ENCODE data around the gene MOAP1. TPM values are rescaled to one million over a fixed set of nuclear protein-coding genes. Genes with fewer than 3 reads are reported as not detected.
"Not testable (repeated sequence)": the region's sequence is repeated elsewhere in the genome, so short reads cannot be mapped to it uniquely, and the experiment has no call there.

MOAP1 gene
- total and polyA plus RNA-seq, 2 experiments from 2014 or later = 27.3 to 36.2 TPM

- DNase-seq (ENCODE audit: low spot score) = peak; percentile 30
- WGBS (ENCODE audit: low lambda C conversion rate, missing lambda C conversion rate) = 39% methylated on average over 4 of the region's 4 CpGs
- H3K4me2 ChIP-seq = no peak overlapping the region
Measured at GRCh38 chr14:93160353-93160801, 24.3 kb downstream of the MOAP1 start.

GRCh38 chr14:93159625-93160352 lies 24.9 kb downstream of the MOAP1 start:
- not testable (repeated sequence) for H3K36me3 ChIP-seq (replicated peaks; ENCODE audit: insufficient read depth, low read depth); DNase-seq (ENCODE audit: low spot score); H4K20me1 ChIP-seq (ENCODE audit: insufficient read depth, poor library complexity, severe bottlenecking); H3K4me1 ChIP-seq (ENCODE audit: insufficient read depth); H3K4me3 ChIP-seq; H3K79me2 ChIP-seq; H2AFZ ChIP-seq; H3K27ac ChIP-seq; H3K4me2 ChIP-seq; H3K9me3 ChIP-seq (ENCODE audit: low read depth); H3K9me2 ChIP-seq (replicated peaks; ENCODE audit: insufficient read depth); H3K27me3 ChIP-seq
- 67% methylated on average over 5 of the region's 5 CpGs for WGBS (ENCODE audit: low lambda C conversion rate, missing lambda C conversion rate)

More at GRCh38 chr14:93160353-93160801, 24.3 kb downstream of the MOAP1 start:
- Histone ChIP-seq H3K4me3 (no peak overlapping the region), H4K20me1 (ENCODE audit: insufficient read depth, poor library complexity, severe bottlenecking) (no peaks in the 10 kb centered on the region), H3K27me3 (no peaks in the 10 kb centered on the region), H3K27ac (no peak overlapping the region), H3K9me2 (replicated peaks; ENCODE audit: insufficient read depth) (no peaks in the 10 kb centered on the region), H3K4me1 (ENCODE audit: insufficient read depth) (no peaks in the 10 kb centered on the region), H2AFZ (no peak overlapping the region), H3K9me3 (ENCODE audit: low read depth) (no peaks in the 10 kb centered on the region), H3K36me3 (replicated peaks; ENCODE audit: insufficient read depth, low read depth) (no peaks in the 10 kb centered on the region), H3K79me2 (no peaks in the 10 kb centered on the region)
- TF ChIP-seq EZH2 (IDR thresholded peaks at IDR 0.05; ENCODE audit: borderline replicate concordance) (no peak), CTCF (IDR thresholded peaks at IDR 0.05; ENCODE audit: poor library complexity) (peak; percentile 55)

- not testable (repeated sequence) for H3K27ac ChIP-seq; H3K4me3 ChIP-seq; H3K4me1 ChIP-seq (ENCODE audit: insufficient read depth); H3K9me3 ChIP-seq (ENCODE audit: low read depth); DNase-seq (ENCODE audit: low spot score); H3K27me3 ChIP-seq; H3K4me2 ChIP-seq; H2AFZ ChIP-seq; H3K36me3 ChIP-seq (replicated peaks; ENCODE audit: insufficient read depth, low read depth); H3K79me2 ChIP-seq; H3K9me2 ChIP-seq (replicated peaks; ENCODE audit: insufficient read depth); H4K20me1 ChIP-seq (ENCODE audit: insufficient read depth, poor library complexity, severe bottlenecking)
- 99% methylated on average over 7 of the region's 7 CpGs for WGBS (ENCODE audit: low lambda C conversion rate, missing lambda C conversion rate)
Measured at GRCh38 chr14:93158349-93158748, 26.3 kb downstream of the MOAP1 start.

GRCh38 chr14:93156693-93157369 lies 27.9 kb downstream of the MOAP1 start:
- no peak for DNase-seq (ENCODE audit: low spot score)
- 65% methylated on average over 8 of the region's 8 CpGs for WGBS (ENCODE audit: low lambda C conversion rate, missing lambda C conversion rate)
- H3K9me2 ChIP-seq (replicated peaks; ENCODE audit: insufficient read depth) = no peaks in the 10 kb centered on the region
- H3K4me3 ChIP-seq = no peak overlapping the region
- TF ChIP-seq EZH2 (IDR thresholded peaks at IDR 0.05; ENCODE audit: borderline replicate concordance) (no peak), CTCF (IDR thresholded peaks at IDR 0.05; ENCODE audit: poor library complexity) (no peak), EZH2phosphoT487 (IDR thresholded peaks at IDR 0.05; ENCODE audit: low read depth, severe bottlenecking, unreplicated experiment) (no peak)
- no peak overlapping the region for H3K4me2 ChIP-seq
- H2AFZ ChIP-seq = no peak overlapping the region
- H3K4me1 ChIP-seq (ENCODE audit: insufficient read depth) = no peaks in the 10 kb centered on the region
- no peaks in the 10 kb centered on the region for H3K79me2 ChIP-seq
- no peaks in the 10 kb centered on the region for H3K27me3 ChIP-seq
- H3K36me3 ChIP-seq (replicated peaks; ENCODE audit: insufficient read depth, low read depth) = no peaks in the 10 kb centered on the region
- no peaks in the 10 kb centered on the region for H4K20me1 ChIP-seq (ENCODE audit: insufficient read depth, poor library complexity, severe bottlenecking)
- H3K9me3 ChIP-seq (ENCODE audit: low read depth) = no peaks in the 10 kb centered on the region
- H3K27ac ChIP-seq = no peak overlapping the region
